ENCODE measurements around the gene PTPN7. TPM values are rescaled to one million over a fixed set of nuclear protein-coding genes. Genes with fewer than 3 reads are reported as not detected.
A peak's percentile ranks its signal among the peaks of the same experiment; 100 is the strongest.
"Not testable (repeated sequence)": the region's sequence is repeated elsewhere in the genome, so short reads cannot be mapped to it uniquely, and the experiment has no call there.

The PTPN7 gene
- total RNA-seq, 1 donor from 2014 or later, result not detected

GRCh38 chr1:202143768-202144401, 16.5 kb downstream of the PTPN7 start:
- Histone ChIP-seq H3K9me3 (ENCODE audit: low read depth) (no peaks in the 10 kb centered on the region), H3K4me2 (peak overlapping the region; percentile 100), H3K27ac (no peak overlapping the region), H3K4me3 (peak overlapping the region; percentile 92), H3K27me3 (peaks cover 15% of the 10 kb centered on the region), H3K36me3 (no peaks in the 10 kb centered on the region), H4K20me1 (ENCODE audit: low read depth) (peaks cover 38% of the 10 kb centered on the region), H3K9ac (peak overlapping the region; percentile 55), H3K79me2 (ENCODE audit: low read depth) (peaks cover 48% of the 10 kb centered on the region), H3K4me1 (peaks cover 7% of the 10 kb centered on the region), H3F3A (ENCODE audit: low read depth) (peaks cover 9% of the 10 kb centered on the region), H2AFZ (replicated peaks) (peak overlapping the region; percentile 38)
- no peaks in the 10 kb centered on the region for H3K9me3 Mint-ChIP-seq
- DNase-seq (ENCODE audit: low spot score), result peak; percentile 62
- H3K27me3 Mint-ChIP-seq (ENCODE audit: insufficient read depth, low read depth), result peaks cover 4% of the 10 kb centered on the region
- no peak for TF ChIP-seq EZH2phosphoT487 (IDR thresholded peaks at IDR 0.05)
- peaks cover 2% of the 10 kb centered on the region for H3K36me3 Mint-ChIP-seq
- H3K4me1 Mint-ChIP-seq, result peaks cover 12% of the 10 kb centered on the region
- peak overlapping the region; percentile 90 for H3K4me3 Mint-ChIP-seq
- H3K27ac Mint-ChIP-seq, result peak overlapping the region; percentile 76

- TF ChIP-seq CTCF (IDR thresholded peaks at IDR 0.05) (no peak), EZH2phosphoT487 (IDR thresholded peaks at IDR 0.05) (no peak), EZH2 (IDR thresholded peaks at IDR 0.05) (no peak)
- H3K79me2 ChIP-seq (ENCODE audit: low read depth), result peaks cover 51% of the 10 kb centered on the region
- peak overlapping the region; percentile 100 for H3K4me2 ChIP-seq
- no peaks in the 10 kb centered on the region for H3K36me3 ChIP-seq
- peaks cover 3% of the 10 kb centered on the region for H3K36me3 Mint-ChIP-seq
- DNase-seq (ENCODE audit: low spot score), result no peak
- peaks cover 4% of the 10 kb centered on the region for H3K27me3 Mint-ChIP-seq (ENCODE audit: insufficient read depth, low read depth)
- peaks cover 44% of the 10 kb centered on the region for H4K20me1 ChIP-seq (ENCODE audit: low read depth)
- H3F3A ChIP-seq (ENCODE audit: low read depth), result peaks cover 9% of the 10 kb centered on the region
- peaks cover 7% of the 10 kb centered on the region for H3K4me1 ChIP-seq
- H3K9me3 Mint-ChIP-seq, result no peaks in the 10 kb centered on the region
- H3K27me3 ChIP-seq, result peaks cover 15% of the 10 kb centered on the region
- H3K9me3 ChIP-seq (ENCODE audit: low read depth), result no peaks in the 10 kb centered on the region
- H3K4me3 Mint-ChIP-seq, result peak overlapping the region; percentile 90
- no peak overlapping the region for H3K27ac ChIP-seq
- peak overlapping the region; percentile 38 for H2AFZ ChIP-seq (replicated peaks)
- peaks cover 17% of the 10 kb centered on the region for H3K4me1 Mint-ChIP-seq
- H3K9ac ChIP-seq, result peak overlapping the region; percentile 55
- peak overlapping the region; percentile 76 for H3K27ac Mint-ChIP-seq
- H3K4me3 ChIP-seq, result peak overlapping the region; percentile 92
These were observed 17.2 kb downstream of the PTPN7 start for GRCh38 chr1:202143011-202143767.

GRCh38 chr1:202141468-202141867, 18.9 kb downstream of the PTPN7 start:
- H3K4me3 ChIP-seq; H3K9me3 Mint-ChIP-seq; H3K27ac ChIP-seq; H3F3A ChIP-seq (ENCODE audit: low read depth); H3K36me3 ChIP-seq; H2AFZ ChIP-seq (replicated peaks); DNase-seq (ENCODE audit: low spot score); H3K9ac ChIP-seq; H3K4me1 ChIP-seq; H3K9me3 ChIP-seq (ENCODE audit: low read depth); H3K27me3 Mint-ChIP-seq (ENCODE audit: insufficient read depth, low read depth); H3K4me3 Mint-ChIP-seq; H3K36me3 Mint-ChIP-seq; H3K4me2 ChIP-seq; H3K27ac Mint-ChIP-seq: not testable (repeated sequence)
- Histone ChIP-seq H4K20me1 (ENCODE audit: low read depth) (peaks cover 49% of the 10 kb centered on the region), H3K79me2 (ENCODE audit: low read depth) (peaks cover 51% of the 10 kb centered on the region), H3K27me3 (peaks cover 15% of the 10 kb centered on the region)
- peaks cover 17% of the 10 kb centered on the region for H3K4me1 Mint-ChIP-seq

DNA sequence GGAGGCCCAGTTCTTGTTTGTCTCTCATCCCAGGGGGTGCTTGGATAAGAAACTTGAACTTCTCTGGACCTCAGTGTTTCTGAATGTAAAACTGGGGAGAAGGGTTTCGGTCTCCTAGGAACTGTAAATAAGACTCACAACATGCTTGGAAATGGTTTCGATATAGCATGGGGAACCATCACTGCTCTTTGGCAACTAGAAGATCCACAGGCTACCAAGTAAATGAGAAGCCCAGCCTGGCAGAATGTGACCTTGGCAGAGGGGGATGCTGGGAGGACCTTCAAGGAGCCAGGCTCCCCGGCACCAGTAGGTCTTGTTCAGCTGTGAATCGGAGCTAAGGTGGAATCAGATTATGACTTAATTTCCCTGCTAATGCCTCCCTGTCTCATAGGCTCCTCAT, 19.6 kb downstream of the PTPN7 start:
- no peak for DNase-seq (ENCODE audit: low spot score)
- peaks cover 5% of the 10 kb centered on the region for H3K36me3 Mint-ChIP-seq
- Histone ChIP-seq H3K27me3 (peaks cover 12% of the 10 kb centered on the region), H3K4me1 (peaks cover 7% of the 10 kb centered on the region), H3K9ac (no peak overlapping the region), H2AFZ (replicated peaks) (no peak overlapping the region), H3K36me3 (no peaks in the 10 kb centered on the region), H3K4me3 (no peak overlapping the region), H3K79me2 (ENCODE audit: low read depth) (peaks cover 51% of the 10 kb centered on the region), H3F3A (ENCODE audit: low read depth) (peaks cover 14% of the 10 kb centered on the region), H3K4me2 (no peak overlapping the region), H4K20me1 (ENCODE audit: low read depth) (peaks cover 49% of the 10 kb centered on the region), H3K9me3 (ENCODE audit: low read depth) (no peaks in the 10 kb centered on the region), H3K27ac (no peak overlapping the region)
- no peak for TF ChIP-seq CTCF (IDR thresholded peaks at IDR 0.05)
- no peak for TF ChIP-seq EZH2phosphoT487 (IDR thresholded peaks at IDR 0.05)
- TF ChIP-seq EZH2 (IDR thresholded peaks at IDR 0.05), result no peak
- H3K4me3 Mint-ChIP-seq, result no peak overlapping the region
- H3K27me3 Mint-ChIP-seq (ENCODE audit: insufficient read depth, low read depth), result peaks cover 3% of the 10 kb centered on the region
- peaks cover 17% of the 10 kb centered on the region for H3K4me1 Mint-ChIP-seq
- H3K27ac Mint-ChIP-seq, result no peak overlapping the region
- H3K9me3 Mint-ChIP-seq, result no peaks in the 10 kb centered on the region

Data from neural progenitor cell (in vitro differentiated cells).